Endodermal cell (in vitro differentiated cells): ENCODE measurements around the gene CPSF4. TPM values are rescaled to one million over a fixed set of nuclear protein-coding genes. Genes with fewer than 3 reads are reported as not detected.
"Not testable (repeated sequence)": the region's sequence is repeated elsewhere in the genome, so short reads cannot be mapped to it uniquely, and the experiment has no call there.

Experiments used
- DNase-seq: peaks from one replicate; pipeline ENCODE4 v3.0.0-alpha.2; 2017
- H3K27ac ChIP-seq: 2 replicates; pipeline ENCODE4 v1.5.1; 2013; ENCODE audit warnings: mild to moderate bottlenecking, low read depth, low read length, moderate library complexity
- H3K27me3 ChIP-seq: 2 replicates; pipeline ENCODE4 v1.6.1; 2013; ENCODE audit warnings: mild to moderate bottlenecking, low read length, moderate library complexity; ENCODE audit not compliant: insufficient read depth, control insufficient read depth, poor library complexity, severe bottlenecking
- H3K36me3 ChIP-seq: 2 replicates; pipeline ENCODE4 v1.7.0; 2013; ENCODE audit warnings: mild to moderate bottlenecking, low read length, moderate library complexity; ENCODE audit not compliant: control insufficient read depth, insufficient read depth
- H3K4me1 ChIP-seq: one replicate; pipeline ENCODE4 v1.7.0; 2013; ENCODE audit warnings: low read length; ENCODE audit not compliant: control insufficient read depth, insufficient read depth
- H3K4me3 ChIP-seq: 2 replicates; pipeline ENCODE4 v1.5.1; 2013; ENCODE audit warnings: mild to moderate bottlenecking, low read length, moderate library complexity
- H3K9ac ChIP-seq: 2 replicates; pipeline ENCODE4 v1.6.1; 2013; ENCODE audit warnings: mild to moderate bottlenecking, low read length, moderate library complexity; ENCODE audit not compliant: poor library complexity, severe bottlenecking; ENCODE audit errors: extremely low read depth
- H3K9me3 ChIP-seq: 2 replicates; pipeline ENCODE4 v1.6.1; 2013; ENCODE audit warnings: mild to moderate bottlenecking, low read length, moderate library complexity; ENCODE audit not compliant: control insufficient read depth
- H3K27ac Mint-ChIP-seq: 2 replicates; pipeline ENCODE4 v1.8.0; 2020; ENCODE audit warnings: mixed read lengths
- H3K27me3 Mint-ChIP-seq: 2 replicates; pipeline ENCODE4 v1.8.0; 2021; ENCODE audit warnings: mild to moderate bottlenecking, mixed read lengths; ENCODE audit not compliant: insufficient read depth
- H3K36me3 Mint-ChIP-seq: 2 replicates; pipeline ENCODE4 v1.8.0; 2020; ENCODE audit warnings: low read depth, mixed read lengths
- H3K4me1 Mint-ChIP-seq: 2 replicates; pipeline ENCODE4 v1.8.0; 2020; ENCODE audit warnings: mixed read lengths
- H3K4me3 Mint-ChIP-seq: 2 replicates; pipeline ENCODE4 v1.8.0; 2020; ENCODE audit warnings: mild to moderate bottlenecking, moderate library complexity, mixed read lengths
- H3K9me3 Mint-ChIP-seq: 2 replicates; pipeline ENCODE4 v1.8.0; 2020; ENCODE audit warnings: mild to moderate bottlenecking, mixed read lengths
- CTCF ChIP-seq: fragments of 200-600 bp; sonication (generic); conservative IDR thresholded peaks from 2 replicates; pipeline ENCODE4 v1.5.0; 2021; ENCODE audit warnings: antibody characterized with exemption, mild to moderate bottlenecking
- WGBS, 2 experiments: methylation state at CpG; one replicate each; pipeline versions ENCODE4 v1.1.5 to v1.1.7; 2013; ENCODE audit warnings: missing lambda C conversion rate in 2 of 2, mixed read lengths in 1 of 2; ENCODE audit not compliant: insufficient coverage in 1 of 2, insufficient read length in 1 of 2; 5-methylcytosine and 5-hydroxymethylcytosine counted together
- total RNA-seq, 2 donors: library from RNA; stranded (reverse); fragmentation: NEBNext Ultra II Directional in 1 of 2; extraction: Animal tissue kit (Norgen Biotek cat#: 25700) in 1 of 2; gene quantifications; 2 replicates in 1 of 2; 3 replicates in 1 of 2; pipeline ENCODE4 v1.2.1, GENCODE V29; 2021

The CPSF4 gene
- total RNA-seq, 2 donors from 2014 or later = 87.3 to 126 TPM

- Histone ChIP-seq H3K9me3 (peaks cover 5% of the 10 kb centered on the region), H3K27ac (no peak overlapping the region), H3K27me3 (no peaks in the 10 kb centered on the region), H3K36me3 (peaks cover 46% of the 10 kb centered on the region), H3K9ac (peak overlapping the region; percentile 90), H3K4me3 (peak overlapping the region; percentile 96), H3K4me1 (peaks cover 8% of the 10 kb centered on the region)
- no peak for TF ChIP-seq CTCF
- peaks cover 21% of the 10 kb centered on the region for H3K4me1 Mint-ChIP-seq
- peaks cover 2% of the 10 kb centered on the region for H3K9me3 Mint-ChIP-seq
- peak overlapping the region; percentile 62 for H3K27ac Mint-ChIP-seq
- peak overlapping the region; percentile 97 for H3K4me3 Mint-ChIP-seq
- 67 to 78% methylated on average over 2 to 3 of the region's 3 CpGs for WGBS, 2 experiments
- H3K36me3 Mint-ChIP-seq = peaks cover 42% of the 10 kb centered on the region
- H3K27me3 Mint-ChIP-seq = no peaks in the 10 kb centered on the region
- no peak for DNase-seq
Measured at GRCh38 chr7:99409806-99410205, 28.9 kb upstream of the CPSF4 start.

- Mint-ChIP-seq H3K4me1 (peaks cover 21% of the 10 kb centered on the region), H3K27ac (peak overlapping the region; percentile 62), H3K27me3 (no peaks in the 10 kb centered on the region), H3K36me3 (peaks cover 50% of the 10 kb centered on the region), H3K9me3 (peaks cover 8% of the 10 kb centered on the region), H3K4me3 (peak overlapping the region; percentile 97)
- peaks cover 9% of the 10 kb centered on the region for H3K9me3 ChIP-seq
- WGBS, 2 experiments = 90 to 95% methylated on average over 2 of the region's 2 CpGs
- no peak overlapping the region for H3K27ac ChIP-seq
- no peaks in the 10 kb centered on the region for H3K27me3 ChIP-seq
- peak overlapping the region; percentile 96 for H3K4me3 ChIP-seq
- H3K9ac ChIP-seq = no peak overlapping the region
- H3K36me3 ChIP-seq = peaks cover 53% of the 10 kb centered on the region
- no peak for DNase-seq
- TF ChIP-seq CTCF = no peak
- peaks cover 8% of the 10 kb centered on the region for H3K4me1 ChIP-seq
Measured at GRCh38 chr7:99410635-99411034, 28.1 kb upstream of the CPSF4 start.

- H3K4me3 ChIP-seq, H3K4me1 Mint-ChIP-seq, H3K9me3 ChIP-seq, H3K9me3 Mint-ChIP-seq, H3K4me1 ChIP-seq, H3K9ac ChIP-seq, H3K27me3 Mint-ChIP-seq, H3K4me3 Mint-ChIP-seq, H3K27ac ChIP-seq, H3K27me3 ChIP-seq: not testable (repeated sequence)
- WGBS, 2 experiments = 70 to 79% methylated on average over 9 to 13 of the region's 17 CpGs
- TF ChIP-seq CTCF = peak; percentile 80
- Mint-ChIP-seq H3K27ac (peak overlapping the region; percentile 17), H3K36me3 (peaks cover 92% of the 10 kb centered on the region)
- DNase-seq = peak; percentile 86
- peaks cover 93% of the 10 kb centered on the region for H3K36me3 ChIP-seq
Measured at GRCh38 chr7:99415513-99416127, 23.1 kb upstream of the CPSF4 start.
